Measurements from ENCODE around the gene TLDC2. TPM values are rescaled to one million over a fixed set of nuclear protein-coding genes. Genes with fewer than 3 reads are reported as not detected.

The TLDC2 gene
- total RNA-seq, 4 donors from 2014 or later, result not detected

DNA sequence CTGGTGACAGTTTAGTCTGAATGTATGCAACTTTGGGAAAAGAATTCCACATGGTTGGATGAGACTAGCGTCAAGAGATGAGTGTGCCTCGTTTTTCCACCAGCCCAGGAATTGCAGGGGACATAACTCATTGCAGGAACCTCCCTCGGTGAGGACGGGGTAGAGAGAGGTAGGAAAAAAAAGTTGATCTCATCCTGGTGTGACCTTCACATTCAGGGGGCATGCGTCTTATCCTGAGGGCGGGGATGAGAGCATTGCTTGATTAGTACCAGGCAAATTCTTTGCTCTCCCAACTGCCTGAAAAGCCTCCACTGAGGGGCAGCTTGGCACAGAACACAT, 11.8 kb downstream of the TLDC2 start:
- peak in 1 of 2 donors; percentile 26 for DNase-seq (ENCODE audit: low spot score in 2 of 2)
- Histone ChIP-seq H3K36me3 (peaks cover 33% of the 10 kb centered on the region), H3K4me1 (peaks cover 12% of the 10 kb centered on the region), H3K27ac (peak overlapping the region; percentile 18), H3K4me3 (no peak overlapping the region), H3K9me3 (no peaks in the 10 kb centered on the region), H3K27me3 (no peaks in the 10 kb centered on the region)
- TF ChIP-seq EP300 (IDR thresholded peaks at IDR 0.05), result no peak
- TF ChIP-seq, protein P1, sequence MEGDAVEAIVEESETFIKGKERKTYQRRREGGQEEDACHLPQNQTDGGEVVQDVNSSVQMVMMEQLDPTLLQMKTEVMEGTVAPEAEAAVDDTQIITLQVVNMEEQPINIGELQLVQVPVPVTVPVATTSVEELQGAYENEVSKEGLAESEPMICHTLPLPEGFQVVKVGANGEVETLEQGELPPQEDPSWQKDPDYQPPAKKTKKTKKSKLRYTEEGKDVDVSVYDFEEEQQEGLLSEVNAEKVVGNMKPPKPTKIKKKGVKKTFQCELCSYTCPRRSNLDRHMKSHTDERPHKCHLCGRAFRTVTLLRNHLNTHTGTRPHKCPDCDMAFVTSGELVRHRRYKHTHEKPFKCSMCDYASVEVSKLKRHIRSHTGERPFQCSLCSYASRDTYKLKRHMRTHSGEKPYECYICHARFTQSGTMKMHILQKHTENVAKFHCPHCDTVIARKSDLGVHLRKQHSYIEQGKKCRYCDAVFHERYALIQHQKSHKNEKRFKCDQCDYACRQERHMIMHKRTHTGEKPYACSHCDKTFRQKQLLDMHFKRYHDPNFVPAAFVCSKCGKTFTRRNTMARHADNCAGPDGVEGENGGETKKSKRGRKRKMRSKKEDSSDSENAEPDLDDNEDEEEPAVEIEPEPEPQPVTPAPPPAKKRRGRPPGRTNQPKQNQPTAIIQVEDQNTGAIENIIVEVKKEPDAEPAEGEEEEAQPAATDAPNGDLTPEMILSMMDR (IDR thresholded peaks at IDR 0.05), result no peak
- no peak for TF ChIP-seq POLR2AphosphoS5 (IDR thresholded peaks at IDR 0.05)
- TF ChIP-seq POLR2A (IDR thresholded peaks at IDR 0.05), result no peak
- 28% methylated on average over 6 of the region's 6 CpGs for WGBS

DNA sequence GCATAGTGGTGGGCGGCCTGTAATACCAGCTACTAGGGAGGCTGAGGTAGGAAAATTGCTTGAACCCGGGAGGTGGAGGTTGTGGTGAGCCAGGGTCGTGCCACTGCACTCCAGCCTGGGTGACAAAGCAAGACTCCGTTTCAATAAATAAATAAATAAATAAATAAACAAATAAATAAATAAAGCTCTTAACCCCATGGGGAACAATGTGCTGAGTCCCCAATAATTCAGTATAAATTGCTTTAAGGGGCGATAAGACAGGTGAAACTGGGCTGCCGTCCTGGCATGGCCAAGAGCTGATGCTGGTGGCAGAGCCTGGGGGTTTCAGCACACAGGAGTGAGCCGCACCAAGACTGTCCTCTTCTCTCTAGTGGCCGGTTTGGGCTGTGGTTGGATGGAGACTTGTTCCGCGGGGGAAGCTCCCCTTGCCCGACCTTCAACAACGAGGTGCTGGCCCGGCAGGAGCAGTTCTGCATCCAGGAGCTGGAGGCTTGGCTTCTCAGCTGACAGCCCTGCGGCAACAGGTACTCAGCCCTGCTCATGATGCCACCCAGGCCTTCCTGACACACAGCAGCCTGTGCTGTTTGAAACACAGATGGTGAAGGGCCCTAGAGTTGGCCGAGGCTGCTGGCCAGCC, 13.1 kb downstream of the TLDC2 start:
- Histone ChIP-seq H3K4me3 (no peak overlapping the region), H3K4me1 (peaks cover 12% of the 10 kb centered on the region), H3K36me3 (peaks cover 46% of the 10 kb centered on the region), H3K9me3 (no peaks in the 10 kb centered on the region), H3K27ac (no peak overlapping the region), H3K27me3 (no peaks in the 10 kb centered on the region)
- WGBS, result 93% methylated on average over 10 of the region's 15 CpGs
- TF ChIP-seq POLR2AphosphoS5 (IDR thresholded peaks at IDR 0.05) (no peak), EP300 (IDR thresholded peaks at IDR 0.05) (no peak), POLR2A (IDR thresholded peaks at IDR 0.05) (no peak)
- TF ChIP-seq, protein P1 (IDR thresholded peaks at IDR 0.05), result no peak
- no peak for DNase-seq (ENCODE audit: low spot score in 2 of 2)

DNA sequence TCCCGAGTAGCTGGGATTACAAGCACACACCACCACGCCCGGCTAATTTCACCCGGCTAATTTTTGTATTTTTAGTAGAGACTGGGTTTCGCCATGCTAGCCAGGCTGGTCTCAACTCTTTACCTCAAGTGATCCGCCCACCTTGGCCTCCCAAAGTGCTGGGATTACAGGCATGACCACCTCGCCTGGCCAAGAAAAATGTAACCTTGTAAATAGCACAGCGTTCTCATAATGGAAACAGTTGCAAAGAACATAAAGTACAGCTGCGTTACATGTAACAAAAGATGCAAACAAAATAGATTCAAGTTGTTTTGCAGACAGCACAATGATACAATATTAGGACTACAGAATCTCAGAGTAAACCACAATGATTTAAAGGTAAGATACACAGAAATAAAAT, 14.6 kb downstream of the TLDC2 start:
- no peak overlapping the region for H3K4me3 ChIP-seq
- H3K36me3 ChIP-seq, result peaks cover 59% of the 10 kb centered on the region
- DNase-seq (ENCODE audit: low spot score in 2 of 2), result no peak
- 91% methylated on average over 9 of the region's 9 CpGs for WGBS
- TF ChIP-seq, protein P1 (IDR thresholded peaks at IDR 0.05), result no peak
- TF ChIP-seq POLR2A (IDR thresholded peaks at IDR 0.05) (no peak), EP300 (IDR thresholded peaks at IDR 0.05) (no peak), POLR2AphosphoS5 (IDR thresholded peaks at IDR 0.05) (no peak)
- no peaks in the 10 kb centered on the region for H3K9me3 ChIP-seq
- peaks cover 12% of the 10 kb centered on the region for H3K4me1 ChIP-seq
- H3K27me3 ChIP-seq, result no peaks in the 10 kb centered on the region
- no peak overlapping the region for H3K27ac ChIP-seq

DNA sequence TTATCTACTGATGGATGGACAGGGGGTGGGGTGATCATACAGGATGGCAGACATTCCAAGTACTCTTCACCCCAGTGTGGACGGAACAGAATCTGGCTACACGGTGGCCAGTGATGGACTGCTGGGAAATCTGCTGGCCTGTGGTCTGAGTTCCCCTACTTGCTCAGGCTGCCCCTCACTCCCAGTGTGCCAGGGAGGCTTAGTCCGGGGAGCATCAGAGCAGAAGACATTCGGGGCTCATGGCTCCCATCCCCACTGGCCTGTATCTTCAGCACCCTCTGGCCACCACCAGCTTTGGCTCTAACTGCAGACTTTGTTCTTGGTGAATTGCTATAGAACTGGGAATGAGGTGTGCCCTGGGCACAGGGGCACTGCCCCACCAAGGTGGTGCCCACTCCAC, 15.3 kb downstream of the TLDC2 start:
- TF ChIP-seq, protein P1 (IDR thresholded peaks at IDR 0.05), result no peak
- TF ChIP-seq POLR2A (IDR thresholded peaks at IDR 0.05) (no peak), POLR2AphosphoS5 (IDR thresholded peaks at IDR 0.05) (no peak), EP300 (IDR thresholded peaks at IDR 0.05) (no peak)
- DNase-seq (ENCODE audit: low spot score in 2 of 2), result no peak
- H3K4me3 ChIP-seq, result no peak overlapping the region
- H3K9me3 ChIP-seq, result no peaks in the 10 kb centered on the region
- WGBS, result no CpG with 5 or more reads among the region's 4 CpGs
- H3K4me1 ChIP-seq, result peaks cover 12% of the 10 kb centered on the region
- no peak overlapping the region for H3K27ac ChIP-seq
- H3K27me3 ChIP-seq, result no peaks in the 10 kb centered on the region
- H3K36me3 ChIP-seq, result peaks cover 64% of the 10 kb centered on the region

DNA sequence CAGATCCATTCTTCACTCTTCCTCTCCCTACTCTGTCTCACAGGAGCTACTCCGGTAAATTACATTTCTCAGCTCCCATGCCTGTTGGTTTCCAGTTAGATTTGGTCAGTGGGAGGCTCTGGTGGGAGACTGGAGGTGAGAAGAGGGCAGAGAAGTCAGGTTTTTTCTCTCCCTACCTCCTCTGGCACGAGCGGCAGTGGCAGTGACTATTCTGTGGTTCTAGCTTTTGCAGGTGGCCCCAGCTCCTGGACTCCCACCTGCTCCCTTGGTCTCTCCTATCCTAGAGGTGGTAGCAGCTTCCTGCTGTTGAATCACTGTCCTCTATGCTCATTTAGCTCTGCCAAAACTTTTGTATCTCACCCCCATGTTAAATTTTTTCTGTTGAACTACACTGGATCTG, 17.9 kb downstream of the TLDC2 start:
- Histone ChIP-seq H3K4me1 (no peaks in the 10 kb centered on the region), H3K9me3 (no peaks in the 10 kb centered on the region), H3K4me3 (no peak overlapping the region), H3K36me3 (peaks cover 87% of the 10 kb centered on the region), H3K27ac (no peak overlapping the region), H3K27me3 (no peaks in the 10 kb centered on the region)
- 91% methylated on average over 3 of the region's 3 CpGs for WGBS
- no peak for DNase-seq (ENCODE audit: low spot score in 2 of 2)
- TF ChIP-seq, protein P1 (IDR thresholded peaks at IDR 0.05), result no peak
- TF ChIP-seq POLR2A (IDR thresholded peaks at IDR 0.05), result no peak
- no peak for TF ChIP-seq POLR2AphosphoS5 (IDR thresholded peaks at IDR 0.05)
